Panc1 (cell line): ENCODE measurements around the gene EFCAB9. TPM values are rescaled to one million over a fixed set of nuclear protein-coding genes. Genes with fewer than 3 reads are reported as not detected.

Source experiments
- ATAC-seq: fragments of 200-7000 bp; cut with Tn5 transposase; 2 replicates; pipeline ENCODE4 v1.9.1; 2020; ENCODE audit warnings: mild to moderate bottlenecking, moderate library complexity
- BruUV-seq: library from RNA; stranded (reverse); fragments of 400-500 nt; replicated peaks from 2 replicates; lab custom pipeline; 2021; lab: Mats Ljungman, UMichigan
- CTCF ChIA-PET: fragments of 300-600 bp; sonication (Branson Sonifier 250); formaldehyde crosslinking; loops from one replicate; lab custom pipeline; 2022; ENCODE audit warnings: antibody characterized with exemption; lab: Charles Lee
- POLR2A ChIA-PET: fragments of 300-600 bp; sonication (Branson Sonifier 250); formaldehyde crosslinking; loops from one replicate; lab custom pipeline; 2022; ENCODE audit warnings: antibody characterized with exemption; lab: Charles Lee
- DNase-seq: peaks from one replicate; pipeline ENCODE4 v3.0.0-alpha.2; 2010; ENCODE audit warnings: low read depth, low spot score
- H3K27ac ChIP-seq: 2 replicates; pipeline ENCODE4 v1.5.1; 2011; ENCODE audit warnings: mild to moderate bottlenecking, low read length, inconsistent platforms
- H3K27me3 ChIP-seq: fragments of 200-500 bp; sonication (Bioruptor generic); 2 replicates; pipeline ENCODE4 v1.6.0; 2014; ENCODE audit warnings: low read length, inconsistent platforms; ENCODE audit not compliant: control insufficient read depth, insufficient read depth
- H3K36me3 ChIP-seq: fragments of 200-500 bp; sonication (Bioruptor generic); 2 replicates; pipeline ENCODE4 v1.5.1; 2014; ENCODE audit warnings: inconsistent platforms, mild to moderate bottlenecking, low read length, moderate library complexity; ENCODE audit not compliant: control insufficient read depth, insufficient read depth
- H3K4me1 ChIP-seq: 2 replicates; pipeline ENCODE4 v1.5.1; 2011; ENCODE audit warnings: inconsistent platforms, mild to moderate bottlenecking, low read length, moderate library complexity; ENCODE audit not compliant: control insufficient read depth, insufficient read depth
- H3K4me3 ChIP-seq, 2 experiments: 2 replicates each; pipeline ENCODE4 v1.5.1; 2011 to 2012; ENCODE audit warnings: low read depth in 2 of 2, low read length in 2 of 2, mild to moderate bottlenecking in 2 of 2, inconsistent platforms in 1 of 2, moderate library complexity in 1 of 2
- H3K9me3 ChIP-seq: fragments of 200-500 bp; sonication (Bioruptor generic); 2 replicates; pipeline ENCODE4 v1.5.1; 2014; ENCODE audit warnings: low read depth, mild to moderate bottlenecking, inconsistent platforms, low read length, moderate library complexity; ENCODE audit not compliant: control insufficient read depth, insufficient read depth
- POLR2AphosphoS5 ChIP-seq: IDR thresholded peaks from 2 replicates; pipeline ENCODE4 v1.6.1; 2012; ENCODE audit warnings: mild to moderate bottlenecking, low read depth, low read length, moderate library complexity
- REST ChIP-seq, 2 experiments: IDR thresholded peaks; 2 replicates each; pipeline ENCODE4 v1.6.1; 2011 to 2012; ENCODE audit warnings: low read depth in 2 of 2, control low read depth in 1 of 2, low read length in 1 of 2, mild to moderate bottlenecking in 1 of 2, moderate library complexity in 1 of 2; ENCODE audit not compliant: insufficient read depth in 1 of 2
- SIN3A ChIP-seq: IDR thresholded peaks from 2 replicates; pipeline ENCODE4 v1.6.1; 2012; ENCODE audit warnings: low read depth, mild to moderate bottlenecking, low read length, moderate library complexity, borderline replicate concordance; ENCODE audit not compliant: insufficient read depth
- TCF7L2 ChIP-seq: IDR thresholded peaks from 2 replicates; pipeline ENCODE4 v1.6.1; 2011; ENCODE audit warnings: mild to moderate bottlenecking, low read depth, low read length, inconsistent platforms
- in situ Hi-C: cut with HindIII; loops from 2 replicates; pipeline ENCODE4 v1.10.0; 2016; ENCODE audit warnings: low sequenced_read_pairs, low pct_unique_long_range_greater_than_20kb
- intact Hi-C: fragments of 100-400 bp; cut with micrococcal nuclease; formaldehyde crosslinking; loops from one replicate; pipeline ENCODE4 v1.10.0; 2022; ENCODE audit not compliant: unreplicated experiment
- total RNA-seq: library from RNA; stranded (reverse); gene quantifications from one replicate; pipeline ENCODE4 v1.2.1, GENCODE V29; 2021; ENCODE audit not compliant: unreplicated experiment
- TF ChIP-seq, protein P1 (sequence below): fragments of 450-650 bp; IDR thresholded peaks from 2 replicates; pipeline ENCODE4 v1.5.1; 2017; ENCODE audit warnings: mild to moderate bottlenecking

The EFCAB9 gene
- total RNA-seq, 1 experiment from 2014 or later, result not detected

DNA sequence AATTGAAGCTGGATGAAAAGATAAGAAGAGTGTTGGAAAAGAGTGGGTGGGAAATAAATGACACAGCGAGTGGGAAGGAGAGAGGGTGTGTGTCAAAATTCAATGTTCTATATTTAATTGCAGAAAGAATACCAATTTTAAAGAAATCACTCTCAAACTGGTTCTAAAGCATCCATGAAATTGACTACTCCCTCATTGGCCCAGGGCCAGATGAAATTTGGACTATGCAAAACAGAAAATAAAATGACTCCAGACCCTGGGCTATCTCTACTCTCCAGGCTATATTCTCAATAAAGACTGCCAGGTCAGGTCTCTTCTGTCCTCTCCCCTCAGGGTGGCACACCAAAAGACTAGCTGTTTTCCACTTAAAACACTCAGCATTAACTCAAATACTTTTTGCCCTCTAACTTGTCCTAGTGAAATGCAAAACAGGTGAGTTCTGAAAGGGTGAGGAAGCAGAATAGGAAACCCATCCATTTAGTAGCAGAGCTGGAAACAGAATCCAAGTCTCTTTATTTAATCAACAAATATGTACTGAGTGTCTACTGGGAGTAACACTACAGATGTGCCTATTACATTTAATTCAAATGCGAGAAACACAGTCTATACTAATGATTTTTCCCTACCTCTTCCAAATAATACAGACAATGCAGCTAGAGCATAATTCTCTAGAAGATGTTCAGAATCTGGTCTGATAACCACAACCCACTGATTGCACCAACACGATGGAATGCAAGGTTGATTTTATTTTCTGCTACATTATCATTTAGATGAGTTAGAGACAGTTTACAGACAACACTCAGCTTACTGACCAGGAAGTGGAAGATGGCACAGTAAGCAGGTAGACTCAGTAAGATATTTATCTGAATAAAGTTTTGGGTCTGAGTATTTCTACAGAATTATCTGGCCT, 42.1 kb downstream of the EFCAB9 start:
- peaks cover 11% of the 10 kb centered on the region; the same call in 1 of the 2 replicates for H3K4me1 ChIP-seq
- no peaks in the 10 kb centered on the region for H3K9me3 ChIP-seq
- in situ Hi-C loops, result no loop called here
- no TSS peak for BruUV-seq
- H3K27ac ChIP-seq, result no peak overlapping the region
- no peak for ATAC-seq
- H3K36me3 ChIP-seq, result peaks cover 2% of the 10 kb centered on the region; the same call in 1 of the 2 replicates
- ChIA-PET CTCF (no interaction called here), POLR2A (no interaction called here)
- no peaks in the 10 kb centered on the region for H3K27me3 ChIP-seq
- no peak for DNase-seq
- TF ChIP-seq, protein P1, sequence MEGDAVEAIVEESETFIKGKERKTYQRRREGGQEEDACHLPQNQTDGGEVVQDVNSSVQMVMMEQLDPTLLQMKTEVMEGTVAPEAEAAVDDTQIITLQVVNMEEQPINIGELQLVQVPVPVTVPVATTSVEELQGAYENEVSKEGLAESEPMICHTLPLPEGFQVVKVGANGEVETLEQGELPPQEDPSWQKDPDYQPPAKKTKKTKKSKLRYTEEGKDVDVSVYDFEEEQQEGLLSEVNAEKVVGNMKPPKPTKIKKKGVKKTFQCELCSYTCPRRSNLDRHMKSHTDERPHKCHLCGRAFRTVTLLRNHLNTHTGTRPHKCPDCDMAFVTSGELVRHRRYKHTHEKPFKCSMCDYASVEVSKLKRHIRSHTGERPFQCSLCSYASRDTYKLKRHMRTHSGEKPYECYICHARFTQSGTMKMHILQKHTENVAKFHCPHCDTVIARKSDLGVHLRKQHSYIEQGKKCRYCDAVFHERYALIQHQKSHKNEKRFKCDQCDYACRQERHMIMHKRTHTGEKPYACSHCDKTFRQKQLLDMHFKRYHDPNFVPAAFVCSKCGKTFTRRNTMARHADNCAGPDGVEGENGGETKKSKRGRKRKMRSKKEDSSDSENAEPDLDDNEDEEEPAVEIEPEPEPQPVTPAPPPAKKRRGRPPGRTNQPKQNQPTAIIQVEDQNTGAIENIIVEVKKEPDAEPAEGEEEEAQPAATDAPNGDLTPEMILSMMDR, result no peak
- TF ChIP-seq REST (IDR thresholded peaks at IDR 0.05; ENCODE audit: insufficient read depth in 1 of 2, low read depth in 2 of 2, low read length in 1 of 2) (no peak), POLR2AphosphoS5 (no peak), TCF7L2 (no peak), SIN3A (no peak)
- H3K4me3 ChIP-seq, result no peak overlapping the region
- intact Hi-C loops, result no loop called here

DNA sequence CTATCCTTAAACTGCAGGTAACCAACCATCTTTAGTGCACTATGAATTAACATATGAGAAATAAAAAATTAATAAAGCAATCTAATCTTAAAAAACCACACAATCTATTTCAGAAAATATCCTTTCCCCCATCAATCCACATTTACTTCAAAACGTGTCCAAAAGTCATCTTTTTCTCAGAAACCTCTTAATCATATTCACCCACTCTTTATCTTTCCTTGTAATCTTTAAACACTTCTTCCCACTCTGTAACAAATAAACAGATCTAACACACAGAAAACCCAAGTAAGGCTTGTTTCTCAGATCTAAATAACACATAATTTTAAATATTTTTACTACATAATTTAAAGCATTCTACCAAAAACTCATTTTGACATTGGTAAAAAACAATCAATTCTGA, 44.4 kb downstream of the EFCAB9 start:
- no TSS peak for BruUV-seq
- POLR2A ChIA-PET, result no interaction called here
- Histone ChIP-seq H3K4me3 (no peak overlapping the region), H3K9me3 (no peaks in the 10 kb centered on the region), H3K27me3 (no peaks in the 10 kb centered on the region), H3K36me3 (peaks cover 2% of the 10 kb centered on the region; the same call in 1 of the 2 replicates), H3K4me1 (peaks cover 11% of the 10 kb centered on the region; the same call in 1 of the 2 replicates), H3K27ac (no peak overlapping the region)
- CTCF ChIA-PET, result no interaction called here
- in situ Hi-C loops, result no loop called here
- no peak for DNase-seq
- TF ChIP-seq POLR2AphosphoS5, result no peak
- no peak for TF ChIP-seq TCF7L2
- no peak for TF ChIP-seq SIN3A
- TF ChIP-seq, protein P1, result no peak
- TF ChIP-seq REST (IDR thresholded peaks at IDR 0.05; ENCODE audit: insufficient read depth in 1 of 2, low read depth in 2 of 2, low read length in 1 of 2), result no peak
- intact Hi-C loops, result no loop called here
- no peak for ATAC-seq
